ENCODE results near the gene CCDC117. TPM values are rescaled to one million over a fixed set of nuclear protein-coding genes. Genes with fewer than 3 reads are reported as not detected.

The CCDC117 gene
- total and polyA plus RNA-seq, 4 donors: 8.1 to 24.0 (median 16.2) TPM

- no peak for DNase-seq (ENCODE audit: low spot score)
- TF ChIP-seq ATF3 (IDR thresholded peaks at IDR 0.05): no peak
- no peak for TF ChIP-seq HNF4A (conservative IDR thresholded peaks at IDR 0.05)
- no peak for TF ChIP-seq NR2F2 (IDR thresholded peaks at IDR 0.05)
- no peak for TF ChIP-seq RXRA (IDR thresholded peaks at IDR 0.05)
- no peak for TF ChIP-seq FOXA1 (IDR thresholded peaks at IDR 0.05)
- TF ChIP-seq ZBTB33 (IDR thresholded peaks at IDR 0.05): no peak
- TF ChIP-seq SP1 (IDR thresholded peaks at IDR 0.05): no peak
- TF ChIP-seq TAF1 (conservative IDR thresholded peaks at IDR 0.05): no peak
- TF ChIP-seq REST (IDR thresholded peaks at IDR 0.05): no peak
- TF ChIP-seq RAD21 (IDR thresholded peaks at IDR 0.05): no peak
- TF ChIP-seq JUND (IDR thresholded peaks at IDR 0.05): no peak
- TF ChIP-seq HNF4G (IDR thresholded peaks at IDR 0.05): no peak
- no peak for TF ChIP-seq YY1 (IDR thresholded peaks at IDR 0.05)
- TF ChIP-seq EGR1 (IDR thresholded peaks at IDR 0.05; ENCODE audit: low read depth in 2 of 2): no peak
- TF ChIP-seq MAX (IDR thresholded peaks at IDR 0.05): no peak
- no peak overlapping the region for H3K9ac ChIP-seq (ENCODE audit: low read depth in 1 of 2, low read length in 2 of 2)
- H3K27me3 ChIP-seq (ENCODE audit: control insufficient read depth in 4 of 4, insufficient read depth in 4 of 4, low read length in 3 of 4): no peaks in the 10 kb centered on the region
- H3K4me3 ChIP-seq (ENCODE audit: low read depth in 1 of 3, low read length in 3 of 3): no peak overlapping the region
- WGBS: 97% methylated on average over 10 of the region's 10 CpGs
- no peaks in the 10 kb centered on the region for H3K36me3 ChIP-seq (ENCODE audit: control insufficient read depth in 4 of 4, insufficient read depth in 3 of 4, low read depth in 1 of 4, low read length in 3 of 4)
- H3K4me1 ChIP-seq (ENCODE audit: control insufficient read depth in 4 of 4, insufficient read depth in 4 of 4, low read length in 3 of 4): no peaks in the 10 kb centered on the region
- H3K27ac ChIP-seq (ENCODE audit: low read depth in 1 of 2, low read length in 2 of 2): no peak overlapping the region
- H3K9me3 ChIP-seq (ENCODE audit: control insufficient read depth in 4 of 4, low read length in 3 of 4): no peaks in the 10 kb centered on the region
Measured at GRCh38 chr22:28728621-28729313, 43.7 kb upstream of the CCDC117 start.

GRCh38 chr22:28730179-28730578 is 42.3 kb upstream of the CCDC117 start:
- H3K4me3 ChIP-seq (ENCODE audit: low read depth in 1 of 3, low read length in 3 of 3): no peak overlapping the region
- H3K4me1 ChIP-seq (ENCODE audit: control insufficient read depth in 4 of 4, insufficient read depth in 4 of 4, low read length in 3 of 4): no peaks in the 10 kb centered on the region
- no peak for DNase-seq (ENCODE audit: low spot score)
- no peak overlapping the region for H3K9ac ChIP-seq (ENCODE audit: low read depth in 1 of 2, low read length in 2 of 2)
- WGBS: 89% methylated on average over 3 of the region's 3 CpGs
- H3K27ac ChIP-seq (ENCODE audit: low read depth in 1 of 2, low read length in 2 of 2): no peak overlapping the region
- no peaks in the 10 kb centered on the region for H3K36me3 ChIP-seq (ENCODE audit: control insufficient read depth in 4 of 4, insufficient read depth in 3 of 4, low read depth in 1 of 4, low read length in 3 of 4)
- no peaks in the 10 kb centered on the region for H3K27me3 ChIP-seq (ENCODE audit: control insufficient read depth in 4 of 4, insufficient read depth in 4 of 4, low read length in 3 of 4)
- no peaks in the 10 kb centered on the region for H3K9me3 ChIP-seq (ENCODE audit: control insufficient read depth in 4 of 4, low read length in 3 of 4)
- TF ChIP-seq FOXA1 (IDR thresholded peaks at IDR 0.05) (no peak), FOXA2 (IDR thresholded peaks at IDR 0.05) (no peak), NR2F2 (IDR thresholded peaks at IDR 0.05) (no peak), ZBTB33 (IDR thresholded peaks at IDR 0.05) (no peak), MAX (IDR thresholded peaks at IDR 0.05) (no peak)

All from liver (tissue), 9 donors.